ENCODE measurements around the gene ASCC3.

- no peak for TF ChIP-seq POLR2AphosphoS5 (IDR thresholded peaks at IDR 0.05)
- TF ChIP-seq POLR2A (IDR thresholded peaks at IDR 0.05), result no peak
- TF ChIP-seq CTCF (IDR thresholded peaks at IDR 0.05), result no peak
Measured at GRCh38 chr6:100553243-100553642, 327.9 kb downstream of the ASCC3 start.
